C4-2B (cell line): Measurements from ENCODE around the gene EVA1A.

Source experiments
- ZFX ChIP-seq: fragments of 450-650 bp; IDR thresholded peaks from 2 replicates; pipeline ENCODE4 v1.6.1; 2017
- TF ChIP-seq, protein P1 (sequence below): fragments of 450-650 bp; conservative IDR thresholded peaks from 2 replicates; pipeline ENCODE4 v1.5.1; 2017; ENCODE audit warnings: mild to moderate bottlenecking

DNA sequence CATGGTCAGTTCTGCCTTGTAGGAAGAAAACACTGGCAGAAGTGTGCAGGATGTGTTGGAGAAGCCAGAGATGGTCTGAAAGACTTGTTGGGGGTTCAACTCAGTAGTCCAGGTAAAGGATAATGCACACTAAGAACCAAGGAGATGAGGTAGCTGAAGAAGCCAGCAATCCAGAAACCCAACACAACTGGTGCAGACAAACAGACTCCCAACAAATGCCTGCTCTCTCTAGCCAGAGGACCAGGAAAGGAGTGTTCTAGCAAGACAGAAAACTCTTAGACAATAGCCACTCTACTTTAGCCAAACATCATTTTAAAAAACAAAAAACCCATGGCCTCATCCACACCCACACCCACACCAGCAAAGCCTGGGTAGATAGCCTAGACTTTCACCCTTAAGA lies 33.9 kb downstream of the EVA1A start:
- TF ChIP-seq, protein P1, sequence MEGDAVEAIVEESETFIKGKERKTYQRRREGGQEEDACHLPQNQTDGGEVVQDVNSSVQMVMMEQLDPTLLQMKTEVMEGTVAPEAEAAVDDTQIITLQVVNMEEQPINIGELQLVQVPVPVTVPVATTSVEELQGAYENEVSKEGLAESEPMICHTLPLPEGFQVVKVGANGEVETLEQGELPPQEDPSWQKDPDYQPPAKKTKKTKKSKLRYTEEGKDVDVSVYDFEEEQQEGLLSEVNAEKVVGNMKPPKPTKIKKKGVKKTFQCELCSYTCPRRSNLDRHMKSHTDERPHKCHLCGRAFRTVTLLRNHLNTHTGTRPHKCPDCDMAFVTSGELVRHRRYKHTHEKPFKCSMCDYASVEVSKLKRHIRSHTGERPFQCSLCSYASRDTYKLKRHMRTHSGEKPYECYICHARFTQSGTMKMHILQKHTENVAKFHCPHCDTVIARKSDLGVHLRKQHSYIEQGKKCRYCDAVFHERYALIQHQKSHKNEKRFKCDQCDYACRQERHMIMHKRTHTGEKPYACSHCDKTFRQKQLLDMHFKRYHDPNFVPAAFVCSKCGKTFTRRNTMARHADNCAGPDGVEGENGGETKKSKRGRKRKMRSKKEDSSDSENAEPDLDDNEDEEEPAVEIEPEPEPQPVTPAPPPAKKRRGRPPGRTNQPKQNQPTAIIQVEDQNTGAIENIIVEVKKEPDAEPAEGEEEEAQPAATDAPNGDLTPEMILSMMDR = no peak
- no peak for TF ChIP-seq ZFX
